ENCODE measurements around the gene SLC10A2.

SLC10A2 gene

DNA sequence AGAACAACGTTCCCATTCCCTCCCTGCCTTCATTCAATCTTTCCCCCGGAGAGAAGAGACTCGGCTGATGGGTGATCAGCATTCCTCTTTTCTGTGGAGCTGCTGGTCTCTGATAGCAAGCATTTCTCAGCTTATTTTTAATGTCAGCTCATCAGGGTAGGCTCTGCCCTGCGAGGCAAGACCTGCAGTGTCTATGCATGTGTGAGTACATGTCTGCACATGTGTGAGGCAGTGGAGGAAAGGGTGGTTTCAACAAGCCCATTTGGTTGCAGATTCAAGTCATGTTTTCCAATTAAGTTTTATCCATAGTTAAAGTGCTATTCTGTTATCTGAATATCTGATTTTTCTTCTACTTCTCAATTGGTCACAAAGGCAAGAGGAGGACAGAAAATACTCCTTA, 19.5 kb downstream of the SLC10A2 start:
- DNase-seq (ENCODE audit: low read depth) = no peak

GRCh38 chr13:103044056-103044455, 22.2 kb downstream of the SLC10A2 start:
- no peak for DNase-seq (ENCODE audit: low read depth)

DNA sequence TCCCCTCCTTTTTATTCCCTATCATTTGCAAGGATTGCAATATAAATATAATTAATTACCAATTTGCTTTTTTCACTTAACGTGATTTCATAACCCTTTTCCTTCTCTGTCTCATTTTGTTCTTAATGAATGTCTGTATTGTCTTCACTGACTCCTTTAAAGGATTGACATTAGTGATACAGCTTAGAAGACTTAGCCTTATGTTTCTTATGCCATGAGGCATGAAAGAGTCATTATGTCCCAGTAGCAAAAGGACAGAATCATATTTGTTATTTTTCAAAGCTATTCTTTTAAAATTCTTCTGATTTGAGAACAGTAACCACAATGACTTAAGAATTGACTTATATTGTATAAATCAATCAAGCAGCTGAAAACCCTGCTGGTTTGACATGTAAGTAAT, 26.2 kb downstream of the SLC10A2 start:
- DNase-seq (ENCODE audit: low read depth) = no peak

DNA sequence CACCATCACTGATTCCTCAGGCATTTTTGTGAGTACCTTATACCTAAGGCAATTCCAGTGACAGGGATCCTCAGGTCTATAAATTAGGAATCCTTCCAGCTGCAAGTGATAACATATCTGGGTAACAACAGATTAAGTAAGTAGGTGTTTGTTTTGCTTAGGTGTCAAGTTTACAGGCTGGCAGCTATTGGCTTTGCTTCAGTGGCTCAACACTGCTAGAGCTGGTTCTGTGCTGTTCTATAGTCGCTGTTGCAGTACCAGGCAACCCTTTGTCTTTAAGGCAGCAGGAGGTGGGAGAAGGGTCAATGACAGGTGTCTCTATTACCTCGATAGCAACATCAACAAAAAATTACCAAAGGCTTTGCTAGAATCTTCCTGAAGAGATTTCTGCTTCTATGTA, 27.0 kb downstream of the SLC10A2 start:
- no peak for DNase-seq (ENCODE audit: low read depth)

DNA sequence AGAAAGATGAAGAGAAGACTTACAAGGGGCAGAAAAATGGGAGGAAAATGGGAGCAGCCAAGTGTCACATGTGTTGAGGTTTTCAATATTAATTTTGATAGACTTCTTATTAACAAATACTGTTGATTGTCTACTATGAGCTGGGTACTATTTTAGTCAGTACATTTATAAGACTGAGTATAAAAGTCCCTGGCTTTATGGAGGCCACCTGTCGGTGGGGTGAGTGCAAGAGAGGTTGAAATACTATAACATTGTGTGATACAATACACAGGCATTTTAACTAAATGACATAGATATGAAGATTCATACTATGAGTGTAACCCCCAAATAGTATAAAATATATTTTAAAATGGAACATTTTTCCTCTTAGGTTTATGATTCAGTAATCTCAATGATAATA, 29.9 kb downstream of the SLC10A2 start:
- no peak for DNase-seq (ENCODE audit: low read depth)

GRCh38 chr13:103033999-103034398, 32.2 kb downstream of the SLC10A2 start:
- no peak for DNase-seq (ENCODE audit: low read depth)

GRCh38 chr13:103031332-103031873, 34.8 kb downstream of the SLC10A2 start:
- DNase-seq (ENCODE audit: low read depth) = no peak

GRCh38 chr13:103030776-103031175, 35.4 kb downstream of the SLC10A2 start:
- DNase-seq (ENCODE audit: low read depth) = no peak

DNA sequence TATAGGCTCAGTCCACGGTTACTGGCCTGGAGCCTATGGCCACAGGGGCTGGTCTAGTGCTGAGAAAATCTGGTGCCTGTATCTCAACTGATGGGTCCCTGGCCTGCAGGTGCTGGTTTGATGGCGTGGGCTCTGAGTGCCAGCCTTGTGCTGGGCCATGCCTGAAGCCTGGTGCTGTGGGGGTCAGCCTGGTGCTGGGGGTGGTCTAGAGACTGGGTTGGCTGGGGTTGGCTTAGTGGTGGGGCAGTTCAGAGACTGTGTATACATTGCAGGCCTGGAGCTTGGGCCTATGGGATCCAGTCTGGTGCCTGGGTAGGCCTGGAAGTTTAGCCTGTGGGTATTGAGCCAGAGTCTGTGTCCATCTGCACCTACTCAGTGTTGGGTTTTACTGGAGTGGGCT, 36.4 kb downstream of the SLC10A2 start:
- no peak for DNase-seq (ENCODE audit: low read depth)

DNA sequence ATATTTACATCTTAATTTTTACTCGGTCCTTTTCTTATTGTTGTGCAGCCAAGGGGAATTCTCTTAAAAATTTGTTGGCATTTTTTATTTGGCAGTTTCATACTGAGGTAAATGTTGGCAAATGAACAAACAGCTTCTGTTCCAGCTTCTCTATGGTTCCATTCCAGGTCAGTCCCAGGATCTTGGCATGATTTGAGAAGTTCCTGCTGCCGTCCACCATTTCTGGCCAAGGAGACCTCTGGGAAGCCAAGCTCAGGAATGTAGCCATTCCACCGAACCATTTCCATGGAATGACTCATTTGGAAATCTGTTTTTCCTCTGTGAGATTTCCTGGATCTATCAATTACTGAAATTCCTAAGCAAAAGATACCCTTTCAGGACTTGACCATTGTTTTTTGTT, 43.9 kb downstream of the SLC10A2 start:
- DNase-seq (ENCODE audit: low read depth) = no peak

GRCh38 chr13:103018556-103018955, 47.7 kb downstream of the SLC10A2 start:
- no peak for DNase-seq (ENCODE audit: low read depth)

DNA sequence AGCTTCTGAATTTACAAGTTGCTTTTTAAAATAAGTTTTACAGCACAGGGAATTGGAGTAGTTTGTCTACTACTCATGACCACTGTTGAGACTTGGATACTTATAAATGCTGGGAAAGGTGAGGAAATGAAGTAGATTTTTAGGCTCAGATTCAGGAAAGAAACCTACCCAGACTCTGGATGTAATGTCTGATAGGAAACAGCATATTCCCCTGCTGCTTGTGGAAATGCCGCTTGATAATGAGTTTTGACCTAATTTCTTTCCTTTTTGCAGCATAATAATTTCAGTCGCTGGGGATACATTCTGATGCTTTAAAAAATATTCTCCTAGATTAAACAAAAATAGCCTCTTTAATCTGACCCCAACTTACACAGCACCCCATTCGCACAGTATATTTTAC, 53.6 kb downstream of the SLC10A2 start:
- no peak for DNase-seq (ENCODE audit: low read depth)

- no peak for DNase-seq (ENCODE audit: low read depth)
Observed at GRCh38 chr13:103009051-103009840, 57.0 kb downstream of the SLC10A2 start.

DNA sequence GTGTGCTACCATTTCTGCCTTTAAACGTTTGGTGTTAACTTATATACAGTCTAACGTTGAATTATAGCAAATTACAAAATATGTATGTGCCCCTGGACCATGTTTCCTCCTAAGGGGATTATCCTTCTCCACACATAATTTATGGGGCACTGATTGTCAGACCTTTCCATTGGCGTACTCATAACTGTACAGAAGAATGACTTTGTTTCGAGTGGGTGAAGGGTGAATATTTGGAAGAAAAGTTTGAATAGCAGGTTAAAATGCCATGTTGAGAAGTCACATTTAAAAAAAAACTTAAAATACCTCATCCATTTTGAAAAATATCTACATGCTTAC, 58.8 kb downstream of the SLC10A2 start:
- no peak for DNase-seq (ENCODE audit: low read depth)

- no peak for DNase-seq (ENCODE audit: low read depth)
Observed at GRCh38 chr13:103006641-103007426, 59.4 kb downstream of the SLC10A2 start.

- no peak for DNase-seq (ENCODE audit: low read depth)
Observed at GRCh38 chr13:103004661-103005345, 61.4 kb downstream of the SLC10A2 start.

DNA sequence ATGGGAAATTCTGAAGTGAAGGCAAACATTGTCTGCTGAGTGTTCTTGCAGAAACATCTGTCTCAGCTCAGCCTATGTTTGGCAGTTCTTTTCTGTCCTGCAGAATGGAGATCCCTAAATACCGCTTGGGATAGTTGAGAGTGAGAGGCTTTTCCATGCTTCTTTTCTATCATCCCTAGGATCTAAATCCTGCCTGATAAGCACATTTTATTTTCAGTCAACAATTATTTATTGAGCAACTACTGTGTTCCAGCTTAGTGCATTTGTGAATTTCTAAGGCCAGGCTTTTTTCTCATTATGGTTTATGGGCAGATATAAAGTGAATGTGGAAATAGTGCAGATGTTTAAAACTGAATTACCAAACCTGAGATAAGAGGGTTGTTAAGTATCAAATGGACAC, 62.6 kb downstream of the SLC10A2 start:
- no peak for DNase-seq (ENCODE audit: low read depth)

DNA sequence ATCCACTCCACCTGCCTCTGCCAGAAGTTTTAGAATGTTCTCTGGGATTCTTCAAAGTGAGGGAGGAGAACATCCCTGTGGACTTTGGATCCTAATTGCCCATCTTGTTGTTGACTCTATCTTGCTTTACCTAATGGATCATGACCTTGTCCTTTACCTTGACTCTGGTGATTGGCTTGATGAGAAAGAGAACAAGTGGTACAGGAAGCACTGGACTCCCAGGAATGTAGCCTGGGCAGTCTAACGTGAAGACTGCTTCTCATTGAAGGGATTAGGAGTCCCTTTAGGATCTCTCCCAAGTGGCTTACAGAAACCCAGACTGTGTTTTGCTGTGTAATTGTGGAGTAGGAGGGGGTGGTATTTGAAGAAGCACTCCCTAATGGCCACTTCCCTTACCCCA, 63.9 kb downstream of the SLC10A2 start:
- DNase-seq (ENCODE audit: low read depth) = no peak

DNA sequence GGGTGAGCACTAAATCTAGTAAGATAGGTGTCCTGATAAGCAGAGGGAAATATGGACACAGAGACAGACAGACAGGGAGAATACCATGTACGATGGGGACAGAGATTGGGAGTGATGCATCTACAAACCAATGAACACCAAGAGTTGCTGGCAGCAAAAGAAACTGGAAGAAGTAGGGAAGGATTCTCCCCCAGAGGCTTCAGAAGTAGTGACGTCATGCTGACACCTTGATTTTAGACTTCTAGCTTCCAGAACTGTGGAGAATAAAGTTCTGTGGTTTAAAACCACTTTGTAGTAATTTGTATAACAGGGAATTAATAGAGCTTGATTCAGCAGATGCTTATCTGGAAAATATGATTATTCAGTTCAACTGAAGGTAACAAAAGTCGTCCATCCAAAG, 66.1 kb downstream of the SLC10A2 start:
- DNase-seq (ENCODE audit: low read depth) = no peak

GRCh38 chr13:102999499-102999898, 66.7 kb downstream of the SLC10A2 start:
- DNase-seq (ENCODE audit: low read depth) = no peak
